ENCODE results near the gene PDE8A. TPM values are rescaled to one million over a fixed set of nuclear protein-coding genes. Genes with fewer than 3 reads are reported as not detected.

Gene PDE8A
- total RNA-seq, 1 donor from 2014 or later = 32.3 TPM

GRCh38 chr15:85139391-85139790 is 157.7 kb downstream of the PDE8A start:
- POLR2A ChIA-PET = no interaction called here
- CTCF ChIA-PET = no interaction called here
- no peak for TF ChIP-seq CTCF (IDR thresholded peaks at IDR 0.05)
- Mint-ChIP-seq H3K4me1 (no peaks in the 10 kb centered on the region), H3K27me3 (no peaks in the 10 kb centered on the region), H3K9me3 (no peaks in the 10 kb centered on the region), H3K4me3 (no peak overlapping the region), H3K36me3 (ENCODE audit: low read depth) (peaks cover 41% of the 10 kb centered on the region), H3K27ac (no peak overlapping the region)
- DNase-seq (no peak), ATAC-seq (ENCODE audit: low read depth) (no peak)
- intact Hi-C loops (cut with micrococcal nuclease) = no loop called here

DNA sequence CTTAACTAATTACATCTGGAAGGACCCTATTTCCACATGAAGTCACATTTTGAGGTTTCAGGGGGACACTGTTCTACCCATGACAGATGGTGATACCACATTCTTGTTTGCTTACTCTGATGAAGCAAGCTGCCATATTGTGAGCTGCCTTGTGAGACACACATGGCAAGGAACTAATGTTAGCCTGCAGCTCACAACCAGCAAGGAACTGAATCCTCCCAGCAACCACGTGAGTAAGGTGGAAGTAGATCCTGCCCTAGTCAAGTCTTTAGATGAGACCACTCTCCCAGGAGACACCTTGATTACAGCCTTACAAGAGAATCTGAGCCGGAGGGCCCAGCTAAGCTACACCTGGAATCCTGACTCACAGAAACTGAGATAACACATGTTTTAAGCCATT is 160.1 kb downstream of the PDE8A start:
- Mint-ChIP-seq H3K27ac (no peak overlapping the region), H3K27me3 (peaks cover 4% of the 10 kb centered on the region), H3K36me3 (ENCODE audit: low read depth) (peaks cover 21% of the 10 kb centered on the region), H3K4me3 (no peak overlapping the region), H3K4me1 (no peaks in the 10 kb centered on the region), H3K9me3 (no peaks in the 10 kb centered on the region)
- no peak for TF ChIP-seq CTCF (IDR thresholded peaks at IDR 0.05)
- DNase-seq = no peak
- no peak for ATAC-seq (ENCODE audit: low read depth)
- ChIA-PET CTCF (no interaction called here), POLR2A (no interaction called here)
- intact Hi-C loops (cut with micrococcal nuclease) = no loop called here

DNA sequence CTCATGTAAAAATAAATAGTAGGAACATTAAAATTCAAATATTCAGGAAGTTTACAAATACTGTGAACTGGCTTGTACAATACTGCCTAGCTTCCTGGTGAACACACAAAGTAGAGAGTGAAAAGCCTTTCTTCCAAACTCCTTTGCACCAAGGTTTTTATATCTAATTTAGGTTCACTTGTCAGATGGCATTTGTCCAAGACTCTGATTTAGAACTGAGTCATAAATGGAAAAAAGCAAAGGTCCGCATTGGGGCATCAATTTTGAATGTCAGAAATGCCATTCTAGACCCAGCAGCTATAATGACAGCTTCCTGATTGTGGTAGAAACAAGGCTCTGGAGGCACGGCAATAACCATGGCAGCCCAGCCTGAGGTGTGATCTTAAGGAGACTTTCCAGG is 160.7 kb downstream of the PDE8A start:
- DNase-seq (no peak), ATAC-seq (ENCODE audit: low read depth) (no peak)
- H3K4me1 Mint-ChIP-seq = no peaks in the 10 kb centered on the region
- H3K27ac Mint-ChIP-seq = no peak overlapping the region
- intact Hi-C loops (cut with micrococcal nuclease) = no loop called here
- CTCF ChIA-PET = no interaction called here
- H3K27me3 Mint-ChIP-seq = peaks cover 4% of the 10 kb centered on the region
- peaks cover 16% of the 10 kb centered on the region for H3K36me3 Mint-ChIP-seq (ENCODE audit: low read depth)
- no peaks in the 10 kb centered on the region for H3K9me3 Mint-ChIP-seq
- POLR2A ChIA-PET = no interaction called here
- H3K4me3 Mint-ChIP-seq = no peak overlapping the region
- no peak for TF ChIP-seq CTCF (IDR thresholded peaks at IDR 0.05)

- ChIA-PET POLR2A (no interaction called here), CTCF (no interaction called here)
- no peak overlapping the region for H3K27ac Mint-ChIP-seq
- peaks cover 5% of the 10 kb centered on the region for H3K9me3 Mint-ChIP-seq
- no peaks in the 10 kb centered on the region for H3K36me3 Mint-ChIP-seq (ENCODE audit: low read depth)
- no peak for ATAC-seq (ENCODE audit: low read depth)
- no peak for TF ChIP-seq CTCF (IDR thresholded peaks at IDR 0.05)
- no peaks in the 10 kb centered on the region for H3K4me1 Mint-ChIP-seq
- peaks cover 13% of the 10 kb centered on the region for H3K27me3 Mint-ChIP-seq
- intact Hi-C loops (cut with micrococcal nuclease) = no loop called here
- H3K4me3 Mint-ChIP-seq = no peak overlapping the region
- no peak for DNase-seq
Observed at GRCh38 chr15:85149465-85150129, 167.9 kb downstream of the PDE8A start.

DNA sequence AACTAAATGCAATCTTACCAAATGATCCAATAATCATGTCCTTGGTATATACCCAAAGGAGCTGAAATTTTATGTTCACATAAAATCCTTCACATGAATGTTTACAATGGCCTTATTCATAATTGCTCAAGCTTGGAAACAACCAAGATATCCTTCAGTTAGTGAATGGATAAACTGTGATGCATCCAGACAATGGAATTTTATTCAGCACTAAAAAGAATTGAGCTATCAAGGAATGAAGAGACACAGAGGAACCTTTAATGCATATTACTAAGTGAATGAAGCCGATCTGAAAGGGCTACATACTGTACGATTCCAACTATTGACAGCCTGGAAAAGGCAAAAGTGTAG is 168.4 kb downstream of the PDE8A start:
- CTCF ChIA-PET = no interaction called here

More for the DNA sequence above, 168.4 kb downstream of the PDE8A start:
- no peak overlapping the region for H3K27ac Mint-ChIP-seq
- TF ChIP-seq CTCF (IDR thresholded peaks at IDR 0.05) = no peak
- POLR2A ChIA-PET = no interaction called here
- DNase-seq (no peak), ATAC-seq (ENCODE audit: low read depth) (no peak)
- no peaks in the 10 kb centered on the region for H3K4me1 Mint-ChIP-seq
- peaks cover 13% of the 10 kb centered on the region for H3K27me3 Mint-ChIP-seq
- H3K9me3 Mint-ChIP-seq = peaks cover 5% of the 10 kb centered on the region
- H3K4me3 Mint-ChIP-seq = no peak overlapping the region
- intact Hi-C loops (cut with micrococcal nuclease) = no loop called here
- no peaks in the 10 kb centered on the region for H3K36me3 Mint-ChIP-seq (ENCODE audit: low read depth)

Measured in activated B cell treated with CpG ODN at 0.5 μM for 24 hours (primary cell).